ENCODE data around the gene RTL1. TPM values are rescaled to one million over a fixed set of nuclear protein-coding genes. Genes with fewer than 3 reads are reported as not detected.

RTL1 gene
- total RNA-seq, 3 donors from 2014 or later: not detected

DNA sequence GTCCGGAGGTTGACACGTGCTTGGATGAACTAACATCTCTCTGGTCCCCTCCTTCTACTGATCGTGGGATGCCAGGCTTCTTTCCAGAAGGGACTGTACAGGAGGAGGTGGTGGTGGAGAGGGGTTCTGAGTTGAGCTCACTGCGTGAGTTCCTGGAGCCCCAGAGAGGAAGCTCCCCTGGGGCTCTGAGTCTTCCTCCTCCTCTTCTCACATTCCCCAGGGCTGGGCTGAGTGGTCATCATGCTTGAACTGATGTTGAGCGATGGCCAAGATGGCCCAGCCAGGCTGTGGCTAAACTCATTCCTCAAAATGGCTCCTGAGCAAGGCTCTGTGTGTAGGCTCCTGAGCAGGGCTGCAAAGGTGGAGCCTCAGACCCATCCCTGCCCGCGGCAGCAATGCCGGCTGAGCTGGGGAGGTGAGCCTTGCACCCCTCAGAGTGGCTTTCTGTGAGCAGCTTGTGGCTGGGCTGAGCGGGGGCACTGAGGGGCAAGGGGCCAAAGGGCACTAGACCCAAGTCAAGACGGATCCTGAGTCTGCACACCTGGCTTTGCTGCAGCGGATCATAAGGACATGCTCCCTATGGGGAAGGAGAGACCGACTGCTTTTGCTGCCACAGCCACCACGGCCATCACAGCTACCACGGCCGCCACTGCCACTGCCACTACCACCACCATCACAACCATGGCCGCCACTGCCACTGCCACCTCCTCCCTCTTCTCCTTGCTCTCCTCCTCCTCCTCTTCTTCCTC is 42.2 kb downstream of the RTL1 start:
- H3K4me3 ChIP-seq: no peak overlapping the region
- TF ChIP-seq, protein P1, sequence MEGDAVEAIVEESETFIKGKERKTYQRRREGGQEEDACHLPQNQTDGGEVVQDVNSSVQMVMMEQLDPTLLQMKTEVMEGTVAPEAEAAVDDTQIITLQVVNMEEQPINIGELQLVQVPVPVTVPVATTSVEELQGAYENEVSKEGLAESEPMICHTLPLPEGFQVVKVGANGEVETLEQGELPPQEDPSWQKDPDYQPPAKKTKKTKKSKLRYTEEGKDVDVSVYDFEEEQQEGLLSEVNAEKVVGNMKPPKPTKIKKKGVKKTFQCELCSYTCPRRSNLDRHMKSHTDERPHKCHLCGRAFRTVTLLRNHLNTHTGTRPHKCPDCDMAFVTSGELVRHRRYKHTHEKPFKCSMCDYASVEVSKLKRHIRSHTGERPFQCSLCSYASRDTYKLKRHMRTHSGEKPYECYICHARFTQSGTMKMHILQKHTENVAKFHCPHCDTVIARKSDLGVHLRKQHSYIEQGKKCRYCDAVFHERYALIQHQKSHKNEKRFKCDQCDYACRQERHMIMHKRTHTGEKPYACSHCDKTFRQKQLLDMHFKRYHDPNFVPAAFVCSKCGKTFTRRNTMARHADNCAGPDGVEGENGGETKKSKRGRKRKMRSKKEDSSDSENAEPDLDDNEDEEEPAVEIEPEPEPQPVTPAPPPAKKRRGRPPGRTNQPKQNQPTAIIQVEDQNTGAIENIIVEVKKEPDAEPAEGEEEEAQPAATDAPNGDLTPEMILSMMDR (IDR thresholded peaks at IDR 0.05): no peak
- no peaks in the 10 kb centered on the region for H3K9me3 ChIP-seq
- intact Hi-C loops (cut with DNase I, micrococcal nuclease): no loop called here
- H3K4me1 ChIP-seq (ENCODE audit: low read depth): no peaks in the 10 kb centered on the region
- peak in 2 of 3 donors; percentile 8 to 23 for DNase-seq
- no peak for ATAC-seq
- no peaks in the 10 kb centered on the region for H3K36me3 ChIP-seq (ENCODE audit: low read depth)

GRCh38 chr14:100860556-100861187 is 42.9 kb downstream of the RTL1 start:
- no peaks in the 10 kb centered on the region for H3K36me3 ChIP-seq (ENCODE audit: low read depth)
- H3K9me3 ChIP-seq: no peaks in the 10 kb centered on the region
- ATAC-seq: no peak
- H3K4me1 ChIP-seq (ENCODE audit: low read depth): no peaks in the 10 kb centered on the region
- H3K4me3 ChIP-seq: no peak overlapping the region
- TF ChIP-seq, protein P1 (IDR thresholded peaks at IDR 0.05): no peak
- DNase-seq: peak in 2 of 3 donors; percentile 17 to 36
- intact Hi-C loops (cut with DNase I, micrococcal nuclease): no loop called here

DNA sequence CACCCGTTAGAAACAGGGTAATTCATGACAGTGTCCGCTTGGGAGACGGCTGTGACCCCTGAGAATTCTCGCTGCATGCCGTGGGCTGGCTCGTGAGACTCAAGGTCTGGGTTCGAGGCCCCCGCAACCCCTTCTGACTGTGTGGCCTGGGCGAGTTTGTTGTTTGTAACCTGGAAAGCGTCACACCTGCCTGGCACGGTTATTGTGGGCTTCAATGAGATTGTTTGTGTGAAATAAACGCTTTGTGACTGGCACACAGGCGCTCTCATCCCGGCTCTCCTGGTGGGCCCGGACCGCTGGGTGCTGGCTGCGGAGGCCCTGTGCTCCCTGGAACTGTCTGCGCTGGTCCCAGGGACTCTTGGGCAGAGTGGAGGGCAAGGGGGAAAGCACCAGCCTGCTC is 43.7 kb downstream of the RTL1 start:
- TF ChIP-seq, protein P1 (IDR thresholded peaks at IDR 0.05): no peak
- no peak for ATAC-seq
- no peak overlapping the region for H3K4me3 ChIP-seq
- no peaks in the 10 kb centered on the region for H3K9me3 ChIP-seq
- intact Hi-C loops (cut with DNase I, micrococcal nuclease): loop anchor here in 1 of 2 donors (10.0 kb wide), 1 partner anchor 765 kb away; no protein-coding TSS in a partner anchor
- DNase-seq: peak in 1 of 3 donors; percentile 25
- no peaks in the 10 kb centered on the region for H3K4me1 ChIP-seq (ENCODE audit: low read depth)
- no peaks in the 10 kb centered on the region for H3K36me3 ChIP-seq (ENCODE audit: low read depth)

GRCh38 chr14:100858838-100859220 is 44.7 kb downstream of the RTL1 start:
- ATAC-seq: no peak

DNA sequence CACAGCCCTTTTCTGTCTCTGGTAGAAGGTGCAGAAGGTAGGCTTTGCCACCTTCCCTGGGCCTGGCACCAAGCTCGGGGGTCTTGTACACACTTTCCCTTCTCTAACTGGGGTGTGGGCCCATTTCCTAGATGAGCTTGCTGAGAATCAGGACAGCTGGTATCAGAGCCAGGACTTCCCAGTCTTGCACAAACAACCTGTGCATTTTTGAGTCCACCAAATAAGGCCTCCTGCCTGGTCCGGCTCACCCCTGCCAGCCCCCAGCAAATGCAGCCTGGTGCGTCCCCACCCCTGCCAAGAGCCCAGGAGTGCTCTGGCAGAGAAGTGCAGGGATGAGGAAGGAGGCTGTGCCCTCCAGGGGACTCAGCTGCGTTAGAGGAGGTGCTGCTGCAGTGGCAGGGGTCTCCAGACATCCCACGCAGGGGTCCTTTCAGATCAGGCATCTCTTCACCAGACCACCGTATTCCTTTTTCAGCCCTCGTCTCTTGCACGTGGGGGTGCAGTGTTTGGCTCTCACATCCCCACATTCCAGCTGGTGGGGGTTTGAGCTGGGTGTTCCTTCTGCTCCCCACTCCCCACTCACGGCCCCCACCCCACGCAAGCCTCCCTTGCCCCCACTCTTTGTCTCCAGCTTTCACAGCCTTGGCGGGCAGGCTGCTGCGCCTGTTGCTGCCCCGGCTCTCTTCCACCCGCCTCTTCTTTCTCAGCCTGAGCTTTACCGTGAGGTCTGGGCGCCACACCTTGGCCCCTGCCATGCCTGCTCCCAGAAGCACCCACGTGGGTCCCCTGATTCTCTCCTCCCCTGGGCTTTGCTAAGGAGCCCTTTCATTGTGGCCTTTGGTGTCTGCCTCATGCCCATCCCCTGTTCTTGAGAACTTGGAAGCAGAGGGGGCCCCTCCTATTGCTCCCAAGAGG is 45.3 kb downstream of the RTL1 start:
- Histone ChIP-seq H3K36me3 (ENCODE audit: low read depth) (no peaks in the 10 kb centered on the region), H3K9me3 (no peaks in the 10 kb centered on the region), H3K4me3 (no peak overlapping the region), H3K4me1 (ENCODE audit: low read depth) (no peaks in the 10 kb centered on the region)
- intact Hi-C loops (cut with DNase I, micrococcal nuclease): loop anchor here in 1 of 2 donors (10.0 kb wide), 1 partner anchor 767 kb away; no protein-coding TSS in a partner anchor
- DNase-seq (peak in 2 of 3 donors; percentile 7 to 17), ATAC-seq (no peak)
- TF ChIP-seq, protein P1 (IDR thresholded peaks at IDR 0.05): no peak

More at GRCh38 chr14:100858838-100859220, 44.7 kb downstream of the RTL1 start:
- Histone ChIP-seq H3K9me3 (no peaks in the 10 kb centered on the region), H3K4me1 (ENCODE audit: low read depth) (no peaks in the 10 kb centered on the region), H3K36me3 (ENCODE audit: low read depth) (no peaks in the 10 kb centered on the region), H3K4me3 (no peak overlapping the region)
- peak in 2 of 3 donors; percentile 11 to 29 for DNase-seq
- intact Hi-C loops (cut with DNase I, micrococcal nuclease): loop anchor here in 1 of 2 donors (10.0 kb wide), 1 partner anchor 766 kb away; no protein-coding TSS in a partner anchor
- TF ChIP-seq, protein P1 (IDR thresholded peaks at IDR 0.05): no peak

Measured in mucosa of descending colon (tissue), 3 donors.